Activated CD8-positive, alpha-beta T cell treated with anti-CD3 and anti-CD28 coated beads for 36 hours (primary cell): ENCODE measurements around the gene CFB. TPM values are rescaled to one million over a fixed set of nuclear protein-coding genes. Genes with fewer than 3 reads are reported as not detected.
A peak's percentile ranks its signal among the peaks of the same experiment; 100 is the strongest.
"Not testable (repeated sequence)": the region's sequence is repeated elsewhere in the genome, so short reads cannot be mapped to it uniquely, and the experiment has no call there.

Experiments used
- ATAC-seq: fragments of 200-7000 bp; cut with Tn5 transposase; one replicate; pipeline ENCODE4 v1.10.0; 2021; ENCODE audit warnings: mild to moderate bottlenecking, moderate library complexity
- CTCF ChIA-PET: fragments of 350-600 bp; sonication (Branson Sonifier 250); formaldehyde crosslinking; loops from one replicate; lab custom pipeline; 2021; ENCODE audit warnings: antibody characterized with exemption; lab: Charles Lee
- POLR2A ChIA-PET: fragments of 350-600 bp; sonication (Branson Sonifier 250); formaldehyde crosslinking; loops from one replicate; lab custom pipeline; 2021; ENCODE audit warnings: antibody characterized with exemption; lab: Charles Lee
- DNase-seq: peaks from one replicate; pipeline ENCODE4 v3.0.0-alpha.2; 2020
- H3K27ac Mint-ChIP-seq: one replicate; pipeline ENCODE4 v1.8.0; 2021; ENCODE audit warnings: mild to moderate bottlenecking, mixed read lengths
- H3K27me3 Mint-ChIP-seq: one replicate; pipeline ENCODE4 v1.8.0; 2021; ENCODE audit warnings: mixed read lengths
- H3K36me3 Mint-ChIP-seq: one replicate; pipeline ENCODE4 v1.8.0; 2021; ENCODE audit warnings: low read depth, mixed read lengths
- H3K4me1 Mint-ChIP-seq: one replicate; pipeline ENCODE4 v1.8.0; 2021; ENCODE audit warnings: low read depth, mixed read lengths
- H3K4me3 Mint-ChIP-seq: one replicate; pipeline ENCODE4 v1.8.0; 2021; ENCODE audit warnings: mild to moderate bottlenecking, moderate library complexity, mixed read lengths
- H3K9me3 Mint-ChIP-seq: one replicate; pipeline ENCODE4 v1.8.0; 2021; ENCODE audit warnings: mixed read lengths
- intact Hi-C: fragments of 100-400 bp; cut with micrococcal nuclease; formaldehyde crosslinking; loops from one replicate; pipeline ENCODE4 v1.10.0; 2022
- total RNA-seq, 2 experiments: library from RNA; stranded (reverse); gene quantifications; one replicate each; pipeline ENCODE4 v1.2.3, GENCODE V29; 2021
- TF ChIP-seq, protein P1 (sequence below): fragments of 200-600 bp; IDR thresholded peaks from one replicate; pipeline ENCODE4 v1.8.0; 2022; ENCODE audit warnings: antibody characterized with exemption, mild to moderate bottlenecking

Gene CFB
- total RNA-seq, 2 experiments from 2014 or later = 0.43 to 0.45 TPM

DNA sequence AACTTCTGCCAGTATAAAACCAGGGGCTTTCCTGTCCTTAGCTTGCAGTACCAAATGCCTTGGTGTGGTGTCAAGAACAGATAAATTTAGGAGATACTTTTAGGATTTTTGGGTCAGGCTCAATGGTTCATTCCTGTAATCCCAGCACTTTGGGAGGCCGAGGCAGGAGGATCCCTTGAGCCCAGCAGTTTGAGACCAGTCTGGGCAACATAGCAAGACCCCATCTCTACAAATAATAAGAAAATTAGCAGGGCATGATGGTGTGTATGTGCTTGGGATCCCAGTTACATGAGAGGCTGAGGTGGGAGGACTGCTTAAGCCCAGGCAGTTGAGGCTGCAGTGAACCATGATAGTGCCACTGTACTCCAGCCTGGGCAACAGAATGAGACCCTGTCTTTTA, 40.9 kb upstream of the CFB start:
- no peak for ATAC-seq
- H3K4me1 Mint-ChIP-seq = peaks cover 18% of the 10 kb centered on the region
- peaks cover 6% of the 10 kb centered on the region for H3K27me3 Mint-ChIP-seq
- POLR2A ChIA-PET = interaction anchor here (1.0 kb wide), 1 partner anchor 56 kb away, joined by 3 read pairs; no protein-coding TSS in a partner anchor
- TF ChIP-seq, protein P1, sequence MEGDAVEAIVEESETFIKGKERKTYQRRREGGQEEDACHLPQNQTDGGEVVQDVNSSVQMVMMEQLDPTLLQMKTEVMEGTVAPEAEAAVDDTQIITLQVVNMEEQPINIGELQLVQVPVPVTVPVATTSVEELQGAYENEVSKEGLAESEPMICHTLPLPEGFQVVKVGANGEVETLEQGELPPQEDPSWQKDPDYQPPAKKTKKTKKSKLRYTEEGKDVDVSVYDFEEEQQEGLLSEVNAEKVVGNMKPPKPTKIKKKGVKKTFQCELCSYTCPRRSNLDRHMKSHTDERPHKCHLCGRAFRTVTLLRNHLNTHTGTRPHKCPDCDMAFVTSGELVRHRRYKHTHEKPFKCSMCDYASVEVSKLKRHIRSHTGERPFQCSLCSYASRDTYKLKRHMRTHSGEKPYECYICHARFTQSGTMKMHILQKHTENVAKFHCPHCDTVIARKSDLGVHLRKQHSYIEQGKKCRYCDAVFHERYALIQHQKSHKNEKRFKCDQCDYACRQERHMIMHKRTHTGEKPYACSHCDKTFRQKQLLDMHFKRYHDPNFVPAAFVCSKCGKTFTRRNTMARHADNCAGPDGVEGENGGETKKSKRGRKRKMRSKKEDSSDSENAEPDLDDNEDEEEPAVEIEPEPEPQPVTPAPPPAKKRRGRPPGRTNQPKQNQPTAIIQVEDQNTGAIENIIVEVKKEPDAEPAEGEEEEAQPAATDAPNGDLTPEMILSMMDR = no peak
- no peak for DNase-seq
- CTCF ChIA-PET = interaction anchor here (0.6 to 1.3 kb wide), 2 partner anchors 48 kb away, joined by 3 to 4 read pairs; no protein-coding TSS in a partner anchor
- H3K27ac Mint-ChIP-seq = no peak overlapping the region
- intact Hi-C loops = no loop called here
- H3K4me3 Mint-ChIP-seq = no peak overlapping the region
- H3K36me3 Mint-ChIP-seq = no peaks in the 10 kb centered on the region
- no peaks in the 10 kb centered on the region for H3K9me3 Mint-ChIP-seq

DNA sequence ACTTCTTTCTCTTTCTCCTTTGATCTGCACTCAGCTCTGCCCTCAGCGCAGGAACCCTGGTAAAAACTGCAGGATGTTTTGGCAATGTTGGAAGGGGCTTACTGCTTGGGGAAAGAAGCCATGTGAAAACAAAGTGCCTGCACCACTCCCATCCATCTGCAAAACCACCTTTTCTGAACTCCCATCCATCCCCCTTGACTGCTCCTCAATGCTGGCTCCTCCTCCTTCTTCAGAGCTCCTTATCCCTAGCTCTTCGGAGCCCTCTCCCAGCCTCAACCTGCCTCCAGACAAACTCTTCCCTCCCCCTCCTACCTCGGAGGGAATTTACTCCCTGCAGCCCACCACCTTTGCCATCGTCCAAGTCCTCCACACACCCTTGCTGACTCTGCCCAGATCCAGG, 39.8 kb upstream of the CFB start:
- Mint-ChIP-seq H3K36me3 (no peaks in the 10 kb centered on the region), H3K4me1 (peaks cover 20% of the 10 kb centered on the region), H3K27me3 (peaks cover 10% of the 10 kb centered on the region), H3K4me3 (no peak overlapping the region), H3K9me3 (no peaks in the 10 kb centered on the region), H3K27ac (no peak overlapping the region)
- CTCF ChIA-PET = interaction anchor here (1.3 kb wide), 1 partner anchor 47 kb away, joined by 4 read pairs; no protein-coding TSS in a partner anchor
- POLR2A ChIA-PET = interaction anchor here (1.0 kb wide), 1 partner anchor 57 kb away, joined by 3 read pairs; no protein-coding TSS in a partner anchor
- TF ChIP-seq, protein P1 = no peak
- DNase-seq = no peak
- intact Hi-C loops = no loop called here
- no peak for ATAC-seq

DNA sequence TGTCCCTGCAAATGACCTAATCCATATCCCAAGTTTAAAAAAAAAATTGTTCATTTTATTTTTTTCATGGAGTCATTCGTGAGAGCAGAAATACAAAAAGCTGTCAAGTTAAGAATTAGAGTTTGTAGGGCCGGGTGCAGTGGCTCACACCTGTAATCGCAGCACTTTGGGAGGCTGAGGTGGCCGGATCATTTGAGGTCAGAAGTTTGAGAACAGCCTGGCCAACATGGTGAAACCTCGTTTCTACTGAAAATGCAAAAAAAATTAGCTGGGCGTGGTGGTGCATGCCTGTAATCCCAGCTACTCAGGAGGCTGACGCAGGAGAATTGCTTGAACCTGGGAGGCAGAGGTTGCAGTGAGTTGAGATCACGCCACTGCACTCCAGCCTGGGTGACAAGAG, 39.2 kb upstream of the CFB start:
- POLR2A ChIA-PET, H3K9me3 Mint-ChIP-seq, H3K36me3 Mint-ChIP-seq, intact Hi-C loops, H3K27ac Mint-ChIP-seq, H3K27me3 Mint-ChIP-seq, H3K4me3 Mint-ChIP-seq, DNase-seq, ATAC-seq: not testable (repeated sequence)
- H3K4me1 Mint-ChIP-seq = peaks cover 23% of the 10 kb centered on the region
- CTCF ChIA-PET = interaction anchor here (0.7 kb wide), 1 partner anchor 134 kb away, joined by 3 read pairs; no protein-coding TSS in a partner anchor

GRCh38 chr6:31907158-31907813, 38.6 kb upstream of the CFB start:
- H3K27me3 Mint-ChIP-seq = peaks cover 10% of the 10 kb centered on the region
- no peak overlapping the region for H3K4me3 Mint-ChIP-seq
- ATAC-seq (peak; percentile 35), DNase-seq (no peak)
- no peak overlapping the region for H3K27ac Mint-ChIP-seq
- peaks cover 27% of the 10 kb centered on the region for H3K4me1 Mint-ChIP-seq
- no peaks in the 10 kb centered on the region for H3K36me3 Mint-ChIP-seq
- no peaks in the 10 kb centered on the region for H3K9me3 Mint-ChIP-seq
- intact Hi-C loops = no loop called here
- ChIA-PET CTCF (interaction anchor here (0.7 kb wide), 1 partner anchor 134 kb away, joined by 3 read pairs; no protein-coding TSS in a partner anchor), POLR2A (interaction anchor here (1.3 kb wide), 1 partner anchor 11 kb away, joined by 3 read pairs; no protein-coding TSS in a partner anchor)
- TF ChIP-seq, protein P1 = no peak

GRCh38 chr6:31908255-31908654, 37.6 kb upstream of the CFB start:
- peaks cover 19% of the 10 kb centered on the region for H3K4me1 Mint-ChIP-seq
- ATAC-seq, intact Hi-C loops, H3K4me3 Mint-ChIP-seq, H3K9me3 Mint-ChIP-seq, H3K27ac Mint-ChIP-seq, H3K36me3 Mint-ChIP-seq, CTCF ChIA-PET, H3K27me3 Mint-ChIP-seq, DNase-seq: not testable (repeated sequence)
- POLR2A ChIA-PET = interaction anchor here (1.3 kb wide), 1 partner anchor 10 kb away, joined by 3 read pairs; no protein-coding TSS in a partner anchor

GRCh38 chr6:31908791-31909190, 37.1 kb upstream of the CFB start:
- TF ChIP-seq, protein P1 = no peak
- CTCF ChIA-PET = interaction anchor here (1.6 kb wide), 1 partner anchor 21 kb away, joined by 3 read pairs; no protein-coding TSS in a partner anchor
- Mint-ChIP-seq H3K4me1 (peaks cover 19% of the 10 kb centered on the region), H3K9me3 (no peaks in the 10 kb centered on the region), H3K4me3 (no peak overlapping the region), H3K36me3 (no peaks in the 10 kb centered on the region), H3K27ac (no peak overlapping the region), H3K27me3 (peaks cover 10% of the 10 kb centered on the region)
- POLR2A ChIA-PET = interaction anchor here (0.6 kb wide), 1 partner anchor 334 kb away, joined by 4 read pairs; no protein-coding TSS in a partner anchor
- ATAC-seq (peak; percentile 35), DNase-seq (no peak)
- intact Hi-C loops = no loop called here

DNA sequence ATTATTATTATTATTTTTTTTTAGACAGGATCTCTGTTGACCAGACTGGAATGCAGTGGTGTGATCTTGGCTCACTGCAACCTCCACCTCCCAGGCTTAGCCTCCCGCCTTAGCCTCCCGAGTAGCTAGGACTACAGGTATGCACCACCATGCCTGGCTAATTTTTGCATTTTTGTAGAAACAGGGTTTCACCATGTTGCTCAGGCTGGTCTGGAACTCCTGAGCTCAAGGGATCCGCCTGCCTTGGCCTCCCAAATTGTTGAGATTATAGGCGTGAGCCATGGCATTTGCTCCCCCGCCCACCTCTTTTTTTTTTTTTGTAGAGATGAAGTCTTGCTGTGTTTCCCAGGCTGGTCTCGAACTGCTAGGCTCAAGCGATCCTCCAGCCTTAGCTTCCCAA, 36.6 kb upstream of the CFB start:
- H3K9me3 Mint-ChIP-seq, H3K36me3 Mint-ChIP-seq, H3K27ac Mint-ChIP-seq, ATAC-seq, DNase-seq, H3K27me3 Mint-ChIP-seq, intact Hi-C loops, H3K4me3 Mint-ChIP-seq: not testable (repeated sequence)
- H3K4me1 Mint-ChIP-seq = peaks cover 19% of the 10 kb centered on the region
- ChIA-PET POLR2A (interaction anchor here (0.6 kb wide), 1 partner anchor 334 kb away, joined by 4 read pairs; no protein-coding TSS in a partner anchor), CTCF (interaction anchor here (1.6 kb wide), 1 partner anchor 22 kb away, joined by 3 read pairs; no protein-coding TSS in a partner anchor)
